Activated CD8-positive, alpha-beta memory T cell treated with anti-CD3 and anti-CD28 coated beads for 1 hour (primary cell): Measurements from ENCODE around the gene DPH7.
"Not testable (repeated sequence)": the region's sequence is repeated elsewhere in the genome, so short reads cannot be mapped to it uniquely, and the experiment has no call there.

ENCODE experiments used
- DNase-seq, 2 donors: peaks; one replicate each; pipeline ENCODE4 v3.0.0-alpha.2; 2020; ENCODE audit warnings: low read depth in 1 of 2; ENCODE audit errors: extremely low read depth in 1 of 2

Gene DPH7

GRCh38 chr9:137606734-137607138 is 28.0 kb upstream of the DPH7 start:
- no peak for DNase-seq

GRCh38 chr9:137606005-137606621 is 27.4 kb upstream of the DPH7 start:
- no peak for DNase-seq

- DNase-seq = peak; percentile 89 to 93
Observed at GRCh38 chr9:137605121-137606004, 26.6 kb upstream of the DPH7 start, which contains the start of gene ARRDC1. TSS of gene ARRDC1 (plus strand) at chr9:137605686. CDS start at chr9:137605718, 32 bp downstream.

- DNase-seq = no peak
Observed at GRCh38 chr9:137604345-137605086, 25.8 kb upstream of the DPH7 start.

GRCh38 chr9:137603879-137604278 is 25.2 kb upstream of the DPH7 start:
- DNase-seq = no peak

- no peak for DNase-seq
Observed at GRCh38 chr9:137602661-137603060, 23.9 kb upstream of the DPH7 start.

GRCh38 chr9:137598943-137599342 is 20.2 kb upstream of the DPH7 start:
- no peak for DNase-seq

GRCh38 chr9:137596577-137596976 is 17.9 kb upstream of the DPH7 start:
- not testable (repeated sequence) for DNase-seq

GRCh38 chr9:137593176-137593575 is 14.5 kb upstream of the DPH7 start:
- DNase-seq = no peak

GRCh38 chr9:137592767-137593166 is 14.0 kb upstream of the DPH7 start:
- DNase-seq = no peak

GRCh38 chr9:137590469-137591383 is 12.0 kb upstream of the DPH7 start, which contains the start of gene ZMYND19:
TSS of gene ZMYND19 (minus strand) at chr9:137590512. CDS start at chr9:137590263, 249 bp downstream.
- peak; percentile 63 to 88 for DNase-seq

- no peak for DNase-seq
Observed at GRCh38 chr9:137590123-137590468, 11.4 kb upstream of the DPH7 start.

GRCh38 chr9:137589441-137590122 is 10.9 kb upstream of the DPH7 start:
- DNase-seq = no peak

GRCh38 chr9:137588891-137589290 is 10.2 kb upstream of the DPH7 start:
- no peak for DNase-seq

GRCh38 chr9:137588311-137588710 is 9.6 kb upstream of the DPH7 start:
- DNase-seq = no peak

- no peak for DNase-seq
Observed at GRCh38 chr9:137586854-137587253, 8.1 kb upstream of the DPH7 start.

- DNase-seq = no peak
Observed at GRCh38 chr9:137583957-137584356, 5.2 kb upstream of the DPH7 start.

- DNase-seq = no peak
Observed at GRCh38 chr9:137583347-137583746, 4.6 kb upstream of the DPH7 start.

GRCh38 chr9:137582286-137582860 is 3.6 kb upstream of the DPH7 start:
- DNase-seq = no peak
